HG03457 (cell line): ENCODE data around the gene LTBP2.

Experiments
- ATAC-seq: cut with Tn5 transposase; IDR thresholded peaks from one replicate; pipeline ENCODE4 v1.9.1; 2021; ENCODE audit warnings: moderate number of reproducible peaks; ENCODE audit not compliant: unreplicated experiment

Gene LTBP2

DNA sequence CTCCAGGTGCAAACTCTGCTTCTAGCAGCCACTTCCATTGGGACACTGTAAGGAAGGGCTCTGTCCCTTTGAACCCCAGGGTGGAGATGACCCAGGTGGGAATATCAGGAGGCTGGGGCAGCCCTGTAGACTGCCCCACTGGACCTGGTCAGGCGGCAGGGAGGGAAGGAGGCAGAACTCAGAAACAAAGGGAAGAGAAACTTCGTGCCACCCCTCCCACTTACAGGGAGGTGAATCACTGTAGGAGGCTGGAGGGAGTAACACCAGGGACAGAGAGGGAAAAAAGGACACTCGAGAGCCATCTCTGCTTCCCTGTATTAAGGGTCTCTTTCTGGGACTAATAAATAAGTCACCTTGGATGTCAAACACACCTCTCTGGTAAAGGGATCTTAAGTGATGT is 81.0 kb downstream of the LTBP2 start:
- no peak for ATAC-seq

DNA sequence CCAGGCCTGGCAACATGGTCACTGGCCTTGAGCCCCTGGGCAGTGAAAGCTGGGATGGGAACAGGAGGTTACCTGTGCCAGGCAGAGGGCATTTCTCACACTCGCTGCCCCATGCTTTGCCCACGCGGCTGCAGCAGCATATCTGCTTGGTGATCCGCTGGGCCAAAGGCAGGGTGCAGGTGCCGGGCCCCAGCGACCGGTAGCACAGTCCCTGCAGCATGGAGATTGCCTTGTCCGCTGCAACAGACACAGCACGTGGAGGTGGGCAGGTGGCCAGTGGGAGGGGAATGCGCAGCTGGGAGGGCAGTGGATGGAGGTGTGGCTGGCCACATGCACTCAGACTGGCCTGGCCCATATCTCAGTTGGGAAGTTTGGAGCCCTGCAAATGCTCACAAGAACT is 83.2 kb downstream of the LTBP2 start:
- no peak for ATAC-seq

DNA sequence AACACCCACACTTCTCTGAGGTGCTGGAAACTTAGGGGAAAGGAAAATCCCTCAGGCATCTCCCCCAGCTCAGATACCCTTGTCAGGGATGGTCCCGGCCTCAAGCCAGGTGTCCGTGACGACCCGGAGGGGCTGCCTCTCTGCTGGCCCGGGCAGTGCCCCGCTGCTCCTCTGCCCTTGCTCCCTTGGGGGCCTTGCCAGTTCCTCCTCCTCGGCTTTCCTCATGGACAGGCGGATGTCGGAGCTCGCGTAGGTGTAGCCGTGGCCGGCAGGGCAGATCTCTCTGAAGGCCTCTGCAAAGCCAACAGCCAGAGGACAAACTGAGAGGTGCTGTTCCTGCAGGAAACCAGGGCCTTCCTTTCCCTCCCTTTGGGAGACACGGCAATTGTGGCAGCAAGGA is 83.6 kb downstream of the LTBP2 start:
- no peak for ATAC-seq

DNA sequence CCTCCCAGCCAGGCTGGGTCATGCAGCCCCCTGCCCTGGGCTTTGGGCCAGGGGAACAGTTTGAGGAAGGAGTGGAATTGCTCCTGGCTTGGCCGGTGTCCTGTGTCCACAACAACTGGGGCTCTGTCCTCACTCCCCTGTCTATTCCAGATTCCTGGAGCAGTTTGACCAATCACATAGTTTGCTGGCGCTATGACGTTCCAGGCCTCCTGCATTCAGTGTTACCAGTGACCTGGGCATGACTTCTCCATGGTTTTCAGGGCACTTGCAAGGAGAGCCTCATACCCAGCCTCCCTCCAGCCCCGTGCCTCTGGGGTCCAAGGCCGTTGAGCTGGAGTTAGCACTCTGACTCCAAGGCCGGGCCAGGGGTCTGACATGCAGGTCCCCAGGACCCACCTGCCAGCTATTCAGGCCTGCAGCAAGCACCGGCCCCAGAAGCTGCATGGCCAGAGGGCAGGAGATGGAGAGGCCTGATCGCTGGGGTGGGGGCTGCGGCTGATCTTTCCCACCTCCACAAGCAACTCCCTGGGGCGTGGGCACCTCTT is 84.2 kb downstream of the LTBP2 start:
- ATAC-seq: no peak

DNA sequence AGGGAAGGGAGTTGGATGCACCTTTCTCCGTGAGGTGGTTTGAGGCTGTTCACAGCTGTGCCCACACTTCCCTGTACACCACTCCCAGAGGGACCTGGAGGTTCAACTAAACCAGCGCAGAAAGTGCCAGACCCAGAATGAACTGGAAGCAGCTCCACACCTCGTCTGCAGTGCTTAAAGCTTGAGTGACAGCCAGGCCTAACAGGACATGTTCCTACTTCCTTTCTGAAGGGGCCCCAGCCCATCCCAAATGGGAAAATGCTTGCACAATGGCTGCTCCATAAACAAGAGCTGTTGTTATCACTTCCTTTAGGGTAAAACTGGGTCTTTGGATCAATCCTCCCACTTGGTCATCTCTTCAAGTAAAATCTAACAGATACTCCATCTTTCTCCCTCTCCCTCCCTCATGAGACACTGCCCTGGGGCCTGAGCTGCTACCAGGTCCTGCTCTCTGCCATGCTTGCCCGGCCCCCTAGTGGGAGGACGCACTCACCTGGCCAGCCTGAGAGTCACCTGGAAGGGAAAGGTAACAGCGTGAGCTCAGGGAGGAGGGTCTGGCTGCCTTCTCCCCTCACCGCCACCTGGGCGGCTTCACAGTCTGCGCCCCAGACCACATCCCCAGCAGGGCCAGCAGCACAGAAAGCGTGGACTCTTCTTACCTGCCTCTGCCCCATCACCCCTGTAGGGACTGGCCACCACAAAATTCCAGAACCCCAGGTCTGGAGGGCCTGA is 85.0 kb downstream of the LTBP2 start:
- no peak for ATAC-seq

DNA sequence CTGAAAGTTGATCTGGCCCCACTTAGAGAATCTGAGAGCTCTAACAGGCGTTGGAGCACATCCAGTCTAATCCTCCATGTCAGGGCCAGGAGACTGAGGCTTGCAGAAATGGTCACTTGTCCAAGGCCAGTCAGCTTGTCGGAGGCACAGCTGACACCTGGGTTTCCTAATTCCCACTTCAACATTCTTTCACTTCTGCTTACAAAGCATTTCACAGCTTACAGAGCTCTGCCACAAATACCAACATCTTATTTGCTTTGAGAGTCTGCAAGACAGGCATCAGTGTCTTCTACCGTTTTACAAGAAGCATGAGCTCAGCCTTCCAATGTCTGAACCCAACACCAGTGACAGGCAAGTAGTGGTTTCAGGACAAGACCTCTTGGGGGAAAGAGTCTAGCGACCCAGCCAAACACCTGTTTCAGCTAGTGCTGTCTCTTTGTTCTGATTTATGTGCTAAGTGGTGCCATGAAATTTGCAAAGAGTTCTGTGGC is 86.6 kb downstream of the LTBP2 start:
- no peak for ATAC-seq

DNA sequence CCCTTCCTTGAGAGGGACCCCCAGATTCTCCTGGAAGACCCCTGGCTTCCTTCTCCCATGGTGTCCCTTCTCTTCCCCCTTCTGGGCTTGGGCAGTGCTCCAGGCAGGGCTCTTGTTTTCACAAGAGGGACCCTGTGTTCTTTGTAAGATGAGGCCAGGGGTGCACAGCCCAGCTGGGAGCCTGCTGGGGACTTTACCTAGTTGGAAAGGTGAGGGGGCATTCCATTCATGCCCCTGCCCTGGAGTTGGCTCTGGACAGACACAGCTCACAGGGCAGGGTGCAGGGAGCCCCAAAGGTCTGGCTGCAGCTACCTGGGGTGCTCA is 87.3 kb downstream of the LTBP2 start:
- no peak for ATAC-seq

DNA sequence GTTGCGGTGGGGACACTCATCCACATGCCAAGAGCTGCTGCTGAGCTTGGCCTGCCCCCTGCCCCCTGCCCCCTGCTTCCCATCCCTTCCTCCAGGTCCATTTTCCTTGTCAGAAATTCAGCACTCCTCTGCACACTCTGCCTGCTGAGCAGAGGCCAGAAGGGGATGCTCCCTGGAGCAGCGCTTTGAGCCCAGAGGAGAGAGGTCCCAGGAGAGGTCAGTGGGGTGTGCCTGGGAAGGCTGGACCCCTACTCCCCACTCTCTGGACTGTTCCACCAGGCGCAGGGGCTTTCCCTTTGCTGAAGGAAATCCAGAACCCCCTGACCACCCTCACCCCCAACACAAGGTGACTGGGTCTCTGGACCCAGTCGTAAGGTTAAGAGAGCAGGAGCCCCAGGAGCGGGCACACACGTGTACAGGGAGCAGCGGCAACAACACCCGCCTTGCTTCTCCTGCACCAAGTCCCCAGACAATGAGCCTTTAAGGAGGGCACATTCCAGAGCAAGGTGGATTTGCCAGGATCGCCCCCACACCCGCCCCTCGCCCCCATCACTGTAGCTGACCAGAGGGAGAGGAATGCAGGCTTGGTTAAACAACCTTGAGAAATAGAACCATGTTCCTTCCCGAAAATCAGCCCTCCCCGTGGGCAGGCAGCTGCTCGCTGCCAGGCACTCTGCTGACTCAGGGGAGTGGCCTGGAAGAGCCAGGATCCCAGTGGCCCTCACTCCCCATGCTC is 87.8 kb downstream of the LTBP2 start:
- ATAC-seq: no peak

DNA sequence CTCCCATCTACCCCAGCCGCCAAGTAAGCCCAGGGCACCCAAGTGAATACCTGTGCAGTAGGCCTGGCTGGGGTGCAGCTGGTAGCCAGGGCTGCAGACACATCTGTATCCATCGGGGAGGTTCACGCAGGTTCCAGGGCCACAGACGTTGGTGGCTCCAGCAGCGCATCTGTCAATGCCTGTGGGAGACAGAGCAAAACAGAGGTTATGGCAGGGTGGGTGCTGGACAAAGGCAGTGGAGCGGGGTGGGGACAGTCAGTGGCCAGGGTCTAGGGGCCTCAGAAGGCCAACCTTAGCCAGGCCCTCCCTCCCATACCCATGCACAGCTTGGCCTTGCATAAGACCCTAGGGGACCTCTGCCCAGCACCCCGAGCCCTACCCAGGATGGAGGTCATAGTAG is 89.3 kb downstream of the LTBP2 start:
- ATAC-seq: no peak

DNA sequence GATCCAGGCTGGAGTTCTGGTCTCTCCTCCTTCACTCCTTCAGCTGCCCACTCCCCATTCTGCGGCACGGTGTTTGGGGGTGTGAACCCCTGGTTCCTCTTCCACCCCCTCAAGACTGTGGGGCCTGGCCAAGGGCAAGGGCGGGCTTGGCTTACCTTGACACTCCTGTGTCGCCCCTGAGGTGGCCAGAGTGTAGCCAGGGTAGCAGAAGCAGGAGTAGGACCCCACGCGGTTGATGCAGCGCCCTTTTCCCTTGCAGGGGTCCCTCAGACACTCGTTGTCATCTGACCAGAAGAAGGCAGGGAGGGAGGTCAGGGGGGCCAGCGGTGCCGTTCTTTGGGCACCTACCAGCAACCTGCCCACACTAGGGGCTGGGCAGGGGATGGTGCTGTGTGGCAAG is 90.3 kb downstream of the LTBP2 start:
- no peak for ATAC-seq

DNA sequence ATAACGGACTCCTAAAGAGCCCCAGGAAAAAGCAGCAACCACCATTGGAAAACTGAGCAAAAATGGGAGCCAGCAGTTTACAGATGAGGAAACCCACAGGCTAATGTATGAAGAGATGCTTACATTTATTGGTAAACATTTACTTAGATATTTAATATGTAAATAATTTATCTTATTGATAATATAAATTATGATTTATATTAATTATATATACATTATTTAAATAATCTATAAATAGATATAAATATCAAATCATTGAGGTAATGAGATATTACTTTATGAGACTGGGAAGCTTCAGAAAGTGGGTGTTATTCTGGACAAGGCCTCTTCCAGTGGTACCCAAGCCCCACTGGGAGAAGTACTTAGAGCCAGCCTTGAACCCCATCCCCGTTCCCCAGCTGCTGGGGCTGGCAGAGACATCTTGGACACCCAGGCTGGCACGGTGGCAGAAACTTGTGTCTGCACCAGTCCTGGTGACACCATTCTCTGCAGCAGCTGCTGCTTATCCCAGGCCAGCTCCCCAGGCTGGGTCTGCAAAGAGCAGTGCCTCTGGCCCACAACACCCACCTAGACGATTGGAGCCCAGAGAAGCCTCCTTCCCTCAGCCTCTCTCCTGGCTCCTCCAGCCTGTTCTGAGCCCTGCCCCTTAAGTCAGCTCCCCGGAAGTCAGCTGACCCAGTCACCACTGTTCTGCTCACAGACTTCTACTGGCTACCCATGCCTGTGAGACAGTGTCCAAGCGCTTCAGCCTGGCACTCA is 92.5 kb downstream of the LTBP2 start:
- ATAC-seq: no peak

DNA sequence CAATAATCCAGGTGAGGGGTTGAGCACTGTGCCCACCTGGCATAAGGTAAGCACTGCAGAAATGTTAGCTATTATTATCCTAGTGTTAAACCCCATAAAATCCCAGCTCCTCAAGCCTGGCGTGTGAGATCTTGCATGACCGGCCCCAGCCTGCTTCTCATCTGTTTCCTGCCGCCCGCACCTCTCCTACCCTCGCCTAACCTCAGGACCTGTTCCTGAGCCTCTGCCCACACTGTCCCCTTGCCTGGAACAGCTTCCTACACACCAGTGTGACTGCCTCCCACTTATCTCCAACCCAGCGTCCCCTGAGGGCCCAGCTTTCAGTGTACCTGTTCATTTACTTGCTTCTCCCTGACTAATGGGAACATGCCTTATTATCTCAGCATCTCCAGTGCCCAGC is 93.8 kb downstream of the LTBP2 start:
- ATAC-seq: no peak

DNA sequence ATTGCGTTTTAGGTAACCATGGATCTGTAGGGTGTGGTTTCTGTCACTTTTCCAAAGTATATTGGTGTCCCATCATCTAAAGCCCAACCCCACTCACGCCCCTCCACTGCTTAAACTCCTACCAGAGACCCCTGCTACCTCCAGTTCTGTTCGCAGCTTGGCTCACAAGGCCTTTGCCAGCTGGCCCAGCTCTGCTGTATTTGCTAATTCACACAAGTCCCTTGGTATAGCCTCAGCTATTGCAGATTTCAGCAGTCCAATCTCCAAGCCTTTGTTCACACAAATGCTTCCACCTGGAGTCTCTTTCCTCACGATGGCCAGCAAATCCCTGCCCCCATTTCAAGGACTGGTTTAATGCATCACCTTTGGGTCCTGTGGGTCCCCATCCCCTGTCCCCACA is 94.3 kb downstream of the LTBP2 start:
- ATAC-seq: no peak

DNA sequence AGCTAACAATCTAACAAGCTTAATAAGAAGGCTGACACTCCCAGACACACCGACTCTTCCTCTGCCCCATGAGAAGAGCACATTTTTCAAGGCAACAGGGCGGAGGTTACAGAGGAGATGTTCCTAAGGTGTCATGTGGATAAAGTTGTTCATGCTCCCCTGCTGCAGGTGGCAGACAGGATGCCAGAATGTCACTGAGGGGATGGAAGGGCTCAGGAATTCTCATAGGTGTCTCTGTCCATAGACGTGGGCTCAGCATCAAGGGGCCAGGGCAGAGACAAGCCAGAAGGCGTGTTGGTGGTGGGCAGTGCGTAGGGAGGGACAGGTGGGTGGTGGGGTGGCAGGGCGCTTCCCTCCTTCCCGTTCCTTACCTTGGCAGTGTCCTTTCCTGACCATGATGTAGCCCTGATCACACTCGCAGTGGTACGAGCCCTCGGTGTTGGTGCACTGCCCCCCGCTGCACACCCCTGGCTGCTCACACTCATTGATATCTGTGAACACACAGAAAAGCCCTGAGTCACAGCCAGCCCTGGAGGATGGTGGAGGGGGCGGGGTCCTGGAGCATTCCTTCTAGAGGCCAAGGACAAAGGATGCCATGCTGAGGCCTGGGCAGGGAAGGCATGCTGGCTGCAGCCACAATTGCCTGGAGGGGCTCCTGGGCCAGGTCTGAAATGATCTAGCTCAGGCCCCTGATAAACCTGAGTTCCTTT is 95.4 kb downstream of the LTBP2 start:
- ATAC-seq: no peak

DNA sequence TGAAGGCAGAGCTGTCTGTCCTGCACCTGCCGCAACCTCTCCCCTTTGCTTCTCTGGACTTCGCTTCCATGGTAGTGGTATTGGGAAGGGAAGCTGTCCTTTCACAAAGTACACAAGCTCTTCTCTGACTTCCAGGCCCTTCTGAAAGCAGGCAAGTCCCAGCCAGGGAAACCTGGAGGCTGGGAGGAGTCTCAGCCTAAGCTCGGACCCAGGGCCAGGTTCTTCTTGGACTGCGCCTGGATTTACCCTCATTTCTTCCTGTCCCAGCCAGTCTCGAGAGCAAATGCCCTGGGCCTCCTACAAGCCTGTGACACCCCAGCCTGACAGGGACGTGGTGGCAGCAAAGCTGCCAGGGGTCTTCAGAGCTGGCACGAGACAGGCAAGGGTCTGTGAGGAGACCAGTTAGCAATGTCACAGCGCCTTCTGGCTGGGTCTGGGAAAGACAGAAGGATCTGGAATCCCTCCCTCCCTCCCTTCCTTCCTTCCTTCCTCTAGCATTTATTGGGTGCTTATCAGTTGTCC is 96.1 kb downstream of the LTBP2 start:
- ATAC-seq: no peak

DNA sequence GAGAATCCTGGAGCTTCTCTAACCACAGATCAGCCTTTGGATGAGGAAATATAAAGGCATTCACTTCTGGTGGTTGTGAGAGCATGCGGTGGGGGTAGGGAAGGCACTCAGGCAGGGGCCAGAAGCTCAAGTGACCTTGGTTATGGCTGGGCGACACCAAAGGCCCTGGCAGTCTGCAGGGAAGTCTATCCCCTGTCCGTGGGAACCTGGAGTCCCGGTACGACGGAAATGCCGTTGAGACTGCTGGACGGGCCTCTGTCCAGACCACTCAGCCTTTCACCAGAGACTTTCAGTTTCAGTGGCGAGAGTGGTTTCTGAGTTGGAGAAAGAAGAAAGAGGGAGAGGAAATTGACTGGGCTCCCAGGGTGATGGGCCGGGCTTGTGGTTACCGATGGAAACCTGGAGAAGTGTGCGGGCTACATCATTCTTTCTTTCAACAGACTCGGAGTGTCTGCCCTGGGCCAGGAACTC is 97.5 kb downstream of the LTBP2 start:
- ATAC-seq: no peak

DNA sequence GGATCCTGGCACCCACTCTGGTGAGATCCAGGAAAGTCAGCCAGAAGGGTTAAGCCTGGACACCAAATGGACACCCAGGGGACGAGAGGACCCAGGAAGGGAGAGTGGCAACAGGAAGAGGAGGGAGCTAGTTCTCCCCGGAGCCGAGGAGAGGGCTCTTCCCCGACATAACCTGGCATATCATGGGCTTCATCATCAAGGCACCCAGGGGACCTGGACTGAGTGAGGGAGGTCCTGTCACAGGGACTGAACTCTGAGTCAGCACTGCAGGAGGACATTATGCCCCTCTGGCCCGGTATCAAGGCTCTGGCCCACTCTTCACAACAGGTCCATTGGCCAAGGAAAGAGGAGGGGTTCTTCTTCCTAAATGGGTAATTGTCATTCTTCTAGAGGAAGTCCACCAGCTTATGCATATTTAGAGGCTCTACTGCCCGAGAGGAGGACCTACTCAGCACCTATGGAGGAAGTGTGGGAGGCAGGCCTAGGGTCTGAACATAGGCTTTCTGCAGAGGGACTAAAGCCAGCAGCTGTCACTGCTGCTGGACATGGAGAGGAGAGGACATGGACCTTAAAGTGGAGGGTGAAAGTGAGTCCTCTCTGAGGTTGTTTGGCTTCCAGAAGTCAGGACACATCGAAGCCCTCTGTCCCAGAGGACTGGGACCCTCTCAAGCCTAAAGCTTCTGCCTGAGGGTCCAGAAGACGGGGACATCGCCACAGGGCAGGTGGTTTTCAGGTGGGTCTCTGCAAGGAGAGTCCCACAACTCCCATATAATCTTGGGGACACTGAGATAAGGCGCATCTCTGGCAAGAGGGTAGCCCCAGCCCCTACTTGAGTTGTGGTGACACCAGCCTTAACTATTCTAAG is 99.8 kb downstream of the LTBP2 start:
- no peak for ATAC-seq

DNA sequence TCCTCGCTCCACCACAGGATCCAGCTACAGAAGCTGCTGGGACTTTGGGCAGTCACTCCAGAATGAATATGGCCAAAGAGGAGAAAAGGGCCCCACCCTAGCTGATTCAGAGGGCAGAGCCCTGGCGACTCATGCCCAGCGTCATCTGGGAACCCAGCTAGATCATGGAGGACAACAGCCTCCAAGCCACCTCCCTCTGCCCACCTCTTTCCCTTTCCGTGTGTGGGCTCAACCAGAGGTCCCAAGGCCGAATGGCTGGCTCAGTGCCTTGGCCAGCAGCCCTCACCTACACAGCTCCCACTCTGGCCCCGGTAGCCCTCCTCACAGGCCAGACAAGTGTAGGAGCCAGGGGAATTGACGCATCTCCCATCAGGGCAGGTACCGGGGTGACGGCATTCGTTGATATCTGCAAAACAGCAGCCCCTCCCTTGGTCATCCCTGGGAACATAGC is 101.1 kb downstream of the LTBP2 start:
- no peak for ATAC-seq

DNA sequence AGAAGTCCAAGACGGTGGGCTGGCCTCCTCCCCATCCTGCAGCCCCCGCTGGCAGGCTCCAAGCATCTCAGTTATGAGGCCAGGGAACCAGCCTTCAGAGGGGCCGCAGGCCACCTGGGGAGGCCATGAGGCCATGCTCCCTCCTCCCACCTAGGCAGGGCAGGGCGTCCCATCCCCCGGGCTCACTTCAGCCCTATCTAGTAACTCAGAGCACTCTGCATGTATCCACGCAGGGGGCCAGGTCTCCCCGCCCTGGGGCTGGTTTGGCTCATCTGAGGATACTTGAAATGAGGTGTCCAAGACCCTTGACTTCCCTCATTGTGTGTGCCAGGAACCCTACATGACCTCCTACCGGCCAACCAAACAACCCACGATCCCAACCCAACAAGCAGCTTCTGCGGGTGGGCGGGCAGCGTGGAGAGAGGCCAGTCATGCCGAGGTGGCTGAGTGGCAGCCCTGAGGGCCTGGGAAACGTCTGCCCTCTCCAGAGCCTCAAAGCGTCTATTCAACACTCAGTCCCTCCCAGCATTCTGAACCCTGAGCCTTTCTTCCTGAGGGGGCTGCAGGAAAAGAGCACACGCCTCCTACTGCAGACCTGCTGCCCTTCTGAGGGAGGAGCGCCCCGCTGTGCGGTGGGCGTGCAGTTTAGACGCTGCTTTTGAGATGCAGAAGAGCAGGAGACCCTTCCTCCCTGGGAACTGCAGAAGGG is 101.7 kb downstream of the LTBP2 start:
- no peak for ATAC-seq
